HL-60 (cell line): ENCODE measurements around the gene ACER2.
"Not testable (repeated sequence)": the region's sequence is repeated elsewhere in the genome, so short reads cannot be mapped to it uniquely, and the experiment has no call there.

Experiments
- DNase-seq, 2 experiments: peaks; one replicate each; pipeline ENCODE4 v3.0.0-alpha.2; 2010 to 2020; ENCODE audit warnings: low read depth in 1 of 2, low spot score in 1 of 2
- H3K27ac ChIP-seq: fragments of 250-450 bp; sonication (Bioruptor Pico); replicated peaks from 2 replicates; pipeline ENCODE4 v1.5.1; 2020; ENCODE audit warnings: mild to moderate bottlenecking, moderate library complexity
- H3K27me3 ChIP-seq: fragments of 250-450 bp; sonication (Bioruptor Pico); 2 replicates; pipeline ENCODE4 v1.5.1; 2021; ENCODE audit warnings: mild to moderate bottlenecking, moderate library complexity; ENCODE audit not compliant: insufficient read depth, poor library complexity, severe bottlenecking
- H3K4me3 ChIP-seq: replicated peaks from 2 replicates; pipeline ENCODE4 v1.5.1; 2011; ENCODE audit warnings: mild to moderate bottlenecking, control low read depth, low read length; ENCODE audit not compliant: insufficient read depth
- GABPA ChIP-seq: IDR thresholded peaks from 2 replicates; pipeline ENCODE4 v1.6.1; 2012; ENCODE audit warnings: low read depth
- POLR2AphosphoS5 ChIP-seq: IDR thresholded peaks from 2 replicates; pipeline ENCODE4 v1.6.1; 2012; ENCODE audit warnings: low read depth
- SPI1 ChIP-seq: IDR thresholded peaks from 2 replicates; pipeline ENCODE4 v1.6.1; 2012; ENCODE audit warnings: low read depth, mild to moderate bottlenecking, borderline replicate concordance
- TF ChIP-seq, protein P1 (sequence below): IDR thresholded peaks from one replicate; pipeline ENCODE4 v1.5.1; 2011; ENCODE audit warnings: low read length, control low read depth, inconsistent platforms; ENCODE audit not compliant: insufficient read depth
- TF ChIP-seq, protein P2 (sequence below): IDR thresholded peaks from 2 replicates; pipeline ENCODE4 v1.6.1; 2012; ENCODE audit warnings: low read depth; ENCODE audit not compliant: insufficient replicate concordance

Gene ACER2

DNA sequence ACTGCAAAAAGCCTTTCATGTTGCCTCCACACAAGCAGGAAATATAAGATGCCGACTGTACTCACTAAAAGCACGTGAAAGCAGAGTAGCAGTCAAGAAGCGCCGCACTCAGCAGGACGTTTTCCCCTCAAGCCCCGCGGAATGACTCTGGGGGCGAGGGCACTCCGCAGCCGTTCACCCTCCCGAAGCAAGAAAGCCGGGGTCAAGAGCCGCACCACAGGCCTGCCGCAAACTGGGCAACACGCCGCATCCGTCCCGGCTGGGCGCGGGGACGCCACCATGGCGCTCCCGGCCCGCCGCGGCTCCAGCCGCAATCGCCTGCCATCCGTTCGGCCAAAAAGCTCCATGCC, 29.1 kb upstream of the ACER2 start:
- peak overlapping the region; percentile 88 for H3K27ac ChIP-seq
- peak overlapping the region; percentile 59 for H3K4me3 ChIP-seq
- no peak for DNase-seq
- H3K27me3 ChIP-seq: no peaks in the 10 kb centered on the region
- no peak for TF ChIP-seq SPI1
- TF ChIP-seq POLR2AphosphoS5: no peak
- TF ChIP-seq, protein P1, sequence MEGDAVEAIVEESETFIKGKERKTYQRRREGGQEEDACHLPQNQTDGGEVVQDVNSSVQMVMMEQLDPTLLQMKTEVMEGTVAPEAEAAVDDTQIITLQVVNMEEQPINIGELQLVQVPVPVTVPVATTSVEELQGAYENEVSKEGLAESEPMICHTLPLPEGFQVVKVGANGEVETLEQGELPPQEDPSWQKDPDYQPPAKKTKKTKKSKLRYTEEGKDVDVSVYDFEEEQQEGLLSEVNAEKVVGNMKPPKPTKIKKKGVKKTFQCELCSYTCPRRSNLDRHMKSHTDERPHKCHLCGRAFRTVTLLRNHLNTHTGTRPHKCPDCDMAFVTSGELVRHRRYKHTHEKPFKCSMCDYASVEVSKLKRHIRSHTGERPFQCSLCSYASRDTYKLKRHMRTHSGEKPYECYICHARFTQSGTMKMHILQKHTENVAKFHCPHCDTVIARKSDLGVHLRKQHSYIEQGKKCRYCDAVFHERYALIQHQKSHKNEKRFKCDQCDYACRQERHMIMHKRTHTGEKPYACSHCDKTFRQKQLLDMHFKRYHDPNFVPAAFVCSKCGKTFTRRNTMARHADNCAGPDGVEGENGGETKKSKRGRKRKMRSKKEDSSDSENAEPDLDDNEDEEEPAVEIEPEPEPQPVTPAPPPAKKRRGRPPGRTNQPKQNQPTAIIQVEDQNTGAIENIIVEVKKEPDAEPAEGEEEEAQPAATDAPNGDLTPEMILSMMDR: no peak
- TF ChIP-seq, protein P2, sequence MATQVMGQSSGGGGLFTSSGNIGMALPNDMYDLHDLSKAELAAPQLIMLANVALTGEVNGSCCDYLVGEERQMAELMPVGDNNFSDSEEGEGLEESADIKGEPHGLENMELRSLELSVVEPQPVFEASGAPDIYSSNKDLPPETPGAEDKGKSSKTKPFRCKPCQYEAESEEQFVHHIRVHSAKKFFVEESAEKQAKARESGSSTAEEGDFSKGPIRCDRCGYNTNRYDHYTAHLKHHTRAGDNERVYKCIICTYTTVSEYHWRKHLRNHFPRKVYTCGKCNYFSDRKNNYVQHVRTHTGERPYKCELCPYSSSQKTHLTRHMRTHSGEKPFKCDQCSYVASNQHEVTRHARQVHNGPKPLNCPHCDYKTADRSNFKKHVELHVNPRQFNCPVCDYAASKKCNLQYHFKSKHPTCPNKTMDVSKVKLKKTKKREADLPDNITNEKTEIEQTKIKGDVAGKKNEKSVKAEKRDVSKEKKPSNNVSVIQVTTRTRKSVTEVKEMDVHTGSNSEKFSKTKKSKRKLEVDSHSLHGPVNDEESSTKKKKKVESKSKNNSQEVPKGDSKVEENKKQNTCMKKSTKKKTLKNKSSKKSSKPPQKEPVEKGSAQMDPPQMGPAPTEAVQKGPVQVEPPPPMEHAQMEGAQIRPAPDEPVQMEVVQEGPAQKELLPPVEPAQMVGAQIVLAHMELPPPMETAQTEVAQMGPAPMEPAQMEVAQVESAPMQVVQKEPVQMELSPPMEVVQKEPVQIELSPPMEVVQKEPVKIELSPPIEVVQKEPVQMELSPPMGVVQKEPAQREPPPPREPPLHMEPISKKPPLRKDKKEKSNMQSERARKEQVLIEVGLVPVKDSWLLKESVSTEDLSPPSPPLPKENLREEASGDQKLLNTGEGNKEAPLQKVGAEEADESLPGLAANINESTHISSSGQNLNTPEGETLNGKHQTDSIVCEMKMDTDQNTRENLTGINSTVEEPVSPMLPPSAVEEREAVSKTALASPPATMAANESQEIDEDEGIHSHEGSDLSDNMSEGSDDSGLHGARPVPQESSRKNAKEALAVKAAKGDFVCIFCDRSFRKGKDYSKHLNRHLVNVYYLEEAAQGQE: no peak
- no peak for TF ChIP-seq GABPA

DNA sequence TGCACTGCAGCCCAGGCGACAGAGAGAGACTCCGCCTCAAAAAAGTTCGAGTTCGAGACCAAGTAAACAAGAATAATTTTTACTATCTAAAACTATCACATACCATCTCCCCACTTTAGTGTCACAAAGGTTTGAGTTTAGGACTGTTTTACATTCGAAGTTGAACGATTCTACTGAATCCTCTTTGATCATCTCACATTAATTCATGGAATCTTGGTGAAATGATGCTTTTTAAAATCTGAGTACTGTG, 28.1 kb upstream of the ACER2 start:
- no peak for TF ChIP-seq POLR2AphosphoS5
- TF ChIP-seq, protein P1: no peak
- TF ChIP-seq GABPA: no peak
- TF ChIP-seq, protein P2: no peak
- TF ChIP-seq SPI1: no peak
- DNase-seq: no peak
- peak overlapping the region; percentile 88 for H3K27ac ChIP-seq
- peak overlapping the region; percentile 59 for H3K4me3 ChIP-seq
- no peaks in the 10 kb centered on the region for H3K27me3 ChIP-seq

GRCh38 chr9:19381656-19382055, 27.2 kb upstream of the ACER2 start:
- no peak for DNase-seq
- Histone ChIP-seq H3K4me3 (no peak overlapping the region), H3K27ac (no peak overlapping the region), H3K27me3 (no peaks in the 10 kb centered on the region)
- no peak for TF ChIP-seq SPI1
- TF ChIP-seq GABPA: no peak
- TF ChIP-seq, protein P1: no peak
- TF ChIP-seq, protein P2: no peak
- no peak for TF ChIP-seq POLR2AphosphoS5

DNA sequence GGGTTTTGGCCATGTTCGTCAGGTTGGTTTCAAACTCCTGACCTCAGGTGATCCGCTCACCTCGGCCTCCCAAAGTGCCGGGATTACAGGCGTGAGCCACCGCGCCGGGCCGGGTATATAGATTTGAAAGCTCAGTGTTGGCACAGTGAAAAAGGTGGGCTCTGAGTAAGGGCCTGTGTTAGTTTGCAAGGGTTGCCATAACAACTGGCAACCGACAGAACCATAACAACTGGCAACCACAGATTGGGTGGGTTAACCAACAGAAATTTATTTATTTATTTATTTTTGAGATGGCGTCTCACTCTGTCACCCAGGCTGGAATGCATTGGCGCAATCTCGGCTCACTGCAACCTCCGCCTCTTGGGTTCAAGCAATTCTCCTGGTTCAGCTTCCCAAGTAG, 23.6 kb upstream of the ACER2 start:
- H3K4me3 ChIP-seq, H3K27me3 ChIP-seq, H3K27ac ChIP-seq, DNase-seq: not testable (repeated sequence)
